SH-SY5Y (cell line): ENCODE results near the gene CDH15.

ENCODE experiments used
- GATA2 ChIP-seq: IDR thresholded peaks from 2 replicates; pipeline ENCODE4 v1.6.1; 2011; ENCODE audit warnings: mild to moderate bottlenecking, low read depth, low read length
- GATA3 ChIP-seq: IDR thresholded peaks from 2 replicates; pipeline ENCODE4 v1.6.1; 2011; ENCODE audit warnings: low read depth, mild to moderate bottlenecking, low read length, moderate library complexity

Gene CDH15

GRCh38 chr16:89202422-89203215 is 31.1 kb downstream of the CDH15 start:
- TF ChIP-seq GATA2, result no peak
- no peak for TF ChIP-seq GATA3

GRCh38 chr16:89207993-89208392 is 36.4 kb downstream of the CDH15 start:
- TF ChIP-seq GATA2 (no peak), GATA3 (no peak)

GRCh38 chr16:89209522-89210044 is 38.0 kb downstream of the CDH15 start:
- no peak for TF ChIP-seq GATA2
- TF ChIP-seq GATA3, result no peak

GRCh38 chr16:89210165-89210903 is 38.8 kb downstream of the CDH15 start:
- TF ChIP-seq GATA3, result no peak
- TF ChIP-seq GATA2, result no peak

GRCh38 chr16:89210904-89211515 is 39.5 kb downstream of the CDH15 start:
- TF ChIP-seq GATA2 (no peak), GATA3 (no peak)

GRCh38 chr16:89216315-89217137 is 45.0 kb downstream of the CDH15 start:
- TF ChIP-seq GATA3 (no peak), GATA2 (peak; percentile 37; the same call in 1 of the 2 replicates)

GRCh38 chr16:89217138-89217387 is 45.5 kb downstream of the CDH15 start:
- TF ChIP-seq GATA3 (no peak), GATA2 (no peak)

GRCh38 chr16:89217388-89218191 is 46.0 kb downstream of the CDH15 start, which contains the start of gene ZNF778:
Gene ZNF778, plus strand, starts transcription at chr16:89217703. Its CDS starts 3,425 bp downstream, at chr16:89221128.
- no peak for TF ChIP-seq GATA3
- no peak for TF ChIP-seq GATA2

- no peak for TF ChIP-seq GATA2
- TF ChIP-seq GATA3, result no peak
Measured at GRCh38 chr16:89219365-89219764, 47.8 kb downstream of the CDH15 start.

GRCh38 chr16:89221604-89222003 is 50.1 kb downstream of the CDH15 start:
- no peak for TF ChIP-seq GATA3
- no peak for TF ChIP-seq GATA2

GRCh38 chr16:89222931-89223330 is 51.4 kb downstream of the CDH15 start:
- TF ChIP-seq GATA2 (no peak), GATA3 (no peak)

- TF ChIP-seq GATA2, result no peak
- TF ChIP-seq GATA3, result no peak
Measured at GRCh38 chr16:89224665-89225064, 53.1 kb downstream of the CDH15 start.

GRCh38 chr16:89230255-89230654 is 58.7 kb downstream of the CDH15 start:
- no peak for TF ChIP-seq GATA2
- TF ChIP-seq GATA3, result no peak

- TF ChIP-seq GATA3 (no peak), GATA2 (no peak)
Measured at GRCh38 chr16:89232107-89232506, 60.6 kb downstream of the CDH15 start.
